Hematopoietic multipotent progenitor cell treated with erythropoietin and hydrocortisone succinate and interleukin-3 and kit ligand, for 8 days (in vitro differentiated cells): ENCODE measurements around the gene STK39.
"Not testable (repeated sequence)": the region's sequence is repeated elsewhere in the genome, so short reads cannot be mapped to it uniquely, and the experiment has no call there.

ENCODE experiments used
- DNase-seq: peaks from one replicate; pipeline ENCODE4 v3.0.0-alpha.2; 2015

STK39 gene

GRCh38 chr2:168127371-168127770, 120.0 kb downstream of the STK39 start:
- no peak for DNase-seq

GRCh38 chr2:168122210-168122609, 125.2 kb downstream of the STK39 start:
- DNase-seq, result not testable (repeated sequence)

- no peak for DNase-seq
Measured at GRCh38 chr2:168120730-168121129, 126.7 kb downstream of the STK39 start.

- no peak for DNase-seq
Measured at GRCh38 chr2:168120310-168120709, 127.1 kb downstream of the STK39 start.

GRCh38 chr2:168119515-168120141, 127.8 kb downstream of the STK39 start:
- DNase-seq, result peak; percentile 66

GRCh38 chr2:168118733-168119514, 128.5 kb downstream of the STK39 start:
- peak; percentile 74 for DNase-seq

- DNase-seq, result no peak
Measured at GRCh38 chr2:168116448-168116847, 130.9 kb downstream of the STK39 start.

GRCh38 chr2:168114619-168115018, 132.8 kb downstream of the STK39 start:
- no peak for DNase-seq

- DNase-seq, result no peak
Measured at GRCh38 chr2:168114040-168114439, 133.4 kb downstream of the STK39 start.

GRCh38 chr2:168107322-168107721, 140.1 kb downstream of the STK39 start:
- no peak for DNase-seq

GRCh38 chr2:168105127-168105683, 142.2 kb downstream of the STK39 start:
- no peak for DNase-seq

GRCh38 chr2:168097431-168097830, 150.0 kb downstream of the STK39 start:
- DNase-seq, result no peak

- no peak for DNase-seq
Measured at GRCh38 chr2:168096158-168096557, 151.2 kb downstream of the STK39 start.

GRCh38 chr2:168091986-168092385, 155.4 kb downstream of the STK39 start:
- DNase-seq, result no peak

GRCh38 chr2:168090366-168091135, 156.8 kb downstream of the STK39 start:
- DNase-seq, result no peak

GRCh38 chr2:168089200-168089599, 158.2 kb downstream of the STK39 start:
- no peak for DNase-seq

GRCh38 chr2:168087401-168087800, 160.0 kb downstream of the STK39 start:
- no peak for DNase-seq

- no peak for DNase-seq
Measured at GRCh38 chr2:168086851-168087250, 160.5 kb downstream of the STK39 start.

GRCh38 chr2:168085801-168086361, 161.5 kb downstream of the STK39 start:
- DNase-seq, result no peak

GRCh38 chr2:168084288-168084687, 163.1 kb downstream of the STK39 start:
- no peak for DNase-seq

- DNase-seq, result not testable (repeated sequence)
Measured at GRCh38 chr2:168081452-168081851, 165.9 kb downstream of the STK39 start.

- DNase-seq, result no peak
Measured at GRCh38 chr2:168079236-168079635, 168.2 kb downstream of the STK39 start.

- DNase-seq, result no peak
Measured at GRCh38 chr2:168076731-168077130, 170.7 kb downstream of the STK39 start.
